GM18951 (cell line): ENCODE measurements around the gene CCN6.

Experiments used
- POLR2A ChIP-seq: IDR thresholded peaks from 4 replicates; pipeline ENCODE4 v1.6.1; 2011; ENCODE audit warnings: mild to moderate bottlenecking; ENCODE audit not compliant: insufficient read length, insufficient read depth; ENCODE audit errors: extremely low read depth
- in situ Hi-C: fragments of 300-500 bp; cut with MboI; formaldehyde crosslinking; loops from one replicate; pipeline ENCODE4 v1.12.0; 2022; ENCODE audit warnings: low sequenced_read_pairs, mixed read lengths, inconsistent platforms; ENCODE audit not compliant: unreplicated experiment

The CCN6 gene

GRCh38 chr6:112018619-112019416, 35.1 kb upstream of the CCN6 start:
- TF ChIP-seq POLR2A: no peak
- in situ Hi-C loops: no loop called here

- no peak for TF ChIP-seq POLR2A
These were observed 34.3 kb upstream of the CCN6 start for GRCh38 chr6:112019589-112019988.

GRCh38 chr6:112021691-112022310, 32.1 kb upstream of the CCN6 start:
- in situ Hi-C loops: no loop called here
- no peak for TF ChIP-seq POLR2A

More at GRCh38 chr6:112019589-112019988, 34.3 kb upstream of the CCN6 start:
- in situ Hi-C loops: no loop called here

DNA sequence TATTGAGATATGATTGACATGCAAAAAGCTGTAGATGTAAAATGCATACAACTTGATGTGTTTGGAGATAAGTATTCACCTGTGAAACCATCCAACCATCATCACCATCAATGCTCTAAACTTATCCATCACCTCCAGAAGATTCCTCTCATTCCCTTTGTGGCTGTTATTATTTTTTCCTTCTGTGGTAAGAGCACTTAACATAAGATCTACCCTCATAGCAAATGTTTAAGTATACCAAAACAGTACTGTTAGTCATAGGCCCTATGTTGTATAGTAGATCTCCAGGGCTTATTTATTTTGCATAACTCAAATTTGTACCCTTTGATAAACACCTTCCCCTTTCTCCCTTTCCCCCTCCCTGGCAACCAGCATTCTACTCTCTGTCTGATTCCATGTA, 31.2 kb upstream of the CCN6 start:
- no peak for TF ChIP-seq POLR2A
- in situ Hi-C loops: no loop called here

- in situ Hi-C loops: no loop called here
These were observed 29.4 kb upstream of the CCN6 start for GRCh38 chr6:112024464-112024863.

GRCh38 chr6:112026933-112027332, 27.0 kb upstream of the CCN6 start:
- TF ChIP-seq POLR2A: no peak
- in situ Hi-C loops: no loop called here

More at GRCh38 chr6:112024464-112024863, 29.4 kb upstream of the CCN6 start:
- no peak for TF ChIP-seq POLR2A

DNA sequence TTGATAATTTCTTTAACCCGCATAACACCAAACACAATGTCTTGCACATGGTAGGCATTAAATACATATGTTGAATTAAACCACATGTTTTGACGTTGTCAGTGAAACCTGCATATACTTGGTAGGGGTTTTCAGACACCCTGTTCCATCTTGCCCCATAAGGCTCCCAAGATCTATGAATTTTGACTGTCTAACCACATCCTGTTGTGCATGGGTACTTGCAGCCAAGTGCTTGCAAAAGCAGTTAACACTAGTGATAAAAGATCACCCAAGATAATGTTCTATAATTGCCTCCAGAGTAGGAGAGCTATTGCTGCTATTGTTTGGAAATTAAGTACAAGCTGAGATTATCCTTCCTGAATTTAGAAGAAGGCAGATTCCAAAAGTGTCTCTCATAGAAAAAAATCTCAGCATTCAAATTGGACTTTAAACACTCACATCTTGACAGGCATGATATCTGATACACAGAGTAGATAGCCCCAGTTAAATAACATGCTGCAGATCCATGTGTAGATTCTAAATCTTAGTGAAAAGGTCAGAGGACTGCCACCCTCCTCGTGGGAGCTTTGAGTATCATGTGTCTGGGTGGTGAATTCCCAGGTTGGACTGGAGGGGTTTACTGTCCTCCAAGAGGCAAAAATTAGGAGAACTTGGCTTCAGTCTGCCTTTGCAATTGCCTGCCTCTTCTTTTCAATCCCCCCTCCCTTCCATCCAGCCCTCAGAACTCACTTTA, 25.8 kb upstream of the CCN6 start:
- in situ Hi-C loops: no loop called here
- TF ChIP-seq POLR2A: no peak

DNA sequence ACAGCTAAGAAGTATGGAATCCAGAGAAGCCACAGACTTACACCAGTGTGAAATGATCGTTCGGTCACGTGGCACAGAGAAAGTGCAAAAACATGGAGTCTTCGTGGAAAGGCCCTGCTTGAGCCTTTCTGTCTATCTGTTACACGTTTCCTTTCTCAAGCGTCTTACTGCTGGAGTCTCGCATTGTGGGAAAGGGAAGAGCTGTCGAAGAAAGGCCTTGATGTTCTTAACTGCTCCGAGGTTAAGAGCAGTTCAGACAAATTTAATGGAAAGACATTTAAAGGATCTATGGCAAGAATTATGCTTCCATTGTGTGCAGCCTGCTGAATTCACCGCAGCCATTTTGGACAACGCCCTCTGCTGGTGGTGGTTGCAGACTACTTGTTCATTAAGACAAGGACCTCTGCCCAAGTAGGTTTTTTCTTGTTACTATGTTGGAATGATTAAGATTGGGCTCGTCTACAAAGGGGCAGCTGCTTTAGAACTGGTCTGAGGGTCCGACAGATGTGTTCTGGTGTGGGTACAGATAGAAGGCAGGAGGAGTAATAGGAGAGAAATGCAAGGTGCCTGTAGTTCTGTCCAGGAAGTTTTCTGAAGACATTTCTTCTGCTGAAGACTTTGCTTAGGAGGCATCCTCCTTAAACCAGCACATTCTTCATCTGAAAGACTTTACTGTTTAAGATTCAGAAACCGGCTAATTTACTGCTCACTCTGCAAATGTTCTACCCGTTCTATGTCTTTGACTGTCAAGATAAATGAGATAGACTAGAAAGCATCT, 24.7 kb upstream of the CCN6 start:
- no peak for TF ChIP-seq POLR2A
- in situ Hi-C loops: no loop called here

- in situ Hi-C loops: loop anchor here (10.0 kb wide), 1 partner anchor 326 kb away; no protein-coding TSS in a partner anchor
- no peak for TF ChIP-seq POLR2A
These were observed 23.5 kb upstream of the CCN6 start for GRCh38 chr6:112030206-112030960.

DNA sequence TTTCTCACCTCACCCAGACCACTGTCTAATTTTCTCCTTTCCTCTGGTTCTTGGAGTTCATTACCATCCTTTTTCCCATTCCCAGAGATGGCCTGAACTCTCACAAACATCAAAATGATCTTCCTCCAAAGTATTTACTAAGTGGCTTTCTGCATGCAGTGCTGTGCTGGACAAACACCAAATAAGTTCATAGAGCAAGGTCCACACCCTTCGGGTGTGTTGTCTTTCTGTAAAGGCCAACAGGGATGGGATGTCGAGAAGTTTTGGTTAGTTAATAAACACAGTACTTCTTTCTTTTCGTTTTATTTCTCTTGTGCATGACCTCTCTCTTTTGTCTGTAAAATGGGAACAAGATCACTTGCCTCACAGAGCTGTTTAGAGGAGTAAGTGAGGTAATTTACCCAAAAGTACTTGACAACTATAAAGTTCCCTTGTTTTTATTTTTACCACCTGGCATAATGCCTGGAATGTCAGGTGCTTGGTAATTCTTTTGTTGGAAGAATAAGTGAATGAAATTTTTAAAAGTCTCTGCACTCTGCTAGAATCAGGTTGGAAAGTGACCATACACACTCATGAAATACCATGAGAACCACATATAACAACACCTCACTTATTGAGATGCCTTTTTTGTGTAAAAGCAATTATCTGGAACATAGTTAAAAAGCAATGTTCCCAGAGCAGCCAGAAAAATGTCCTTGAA, 22.8 kb upstream of the CCN6 start:
- in situ Hi-C loops: loop anchor here (10.0 kb wide), 1 partner anchor 326 kb away; no protein-coding TSS in a partner anchor
- TF ChIP-seq POLR2A: no peak

GRCh38 chr6:112031960-112032359, 21.9 kb upstream of the CCN6 start:
- no peak for TF ChIP-seq POLR2A
- in situ Hi-C loops: loop anchor here (10.0 kb wide), 1 partner anchor 327 kb away; no protein-coding TSS in a partner anchor
